Kidney glomerular epithelial cell (primary cell): Measurements from ENCODE around the gene SENP2.
"Not testable (repeated sequence)": the region's sequence is repeated elsewhere in the genome, so short reads cannot be mapped to it uniquely, and the experiment has no call there.

Source experiments
- DNase-seq: peaks from one replicate; lab custom pipeline; 2025; lab: John Stamatoyannopoulos, UW

SENP2 gene

GRCh38 chr3:185585859-185586685 is at the start of gene SENP2:
Gene SENP2, plus strand, starts transcription at chr3:185586295. Its CDS starts 119 bp downstream, at chr3:185586414.
- DNase-seq: peak; percentile 98

- peak; percentile 96 for DNase-seq
These were observed 48.6 kb upstream of the SENP2 start for GRCh38 chr3:185537369-185537970.

GRCh38 chr3:185539934-185540333 is 46.2 kb upstream of the SENP2 start:
- DNase-seq: no peak

- no peak for DNase-seq
These were observed 45.4 kb upstream of the SENP2 start for GRCh38 chr3:185540695-185541094.

GRCh38 chr3:185549122-185549521 is 37.0 kb upstream of the SENP2 start:
- DNase-seq: peak; percentile 93

- DNase-seq: no peak
These were observed 36.4 kb upstream of the SENP2 start for GRCh38 chr3:185549651-185550111.

- no peak for DNase-seq
These were observed 33.7 kb upstream of the SENP2 start, which contains the start of gene LIPH for GRCh38 chr3:185552358-185552877. Gene LIPH, minus strand, starts transcription at chr3:185552588. Its CDS starts 117 bp downstream, at chr3:185552471.

GRCh38 chr3:185555101-185555501 is 31.0 kb upstream of the SENP2 start:
- DNase-seq: no peak

- no peak for DNase-seq
These were observed 30.2 kb upstream of the SENP2 start for GRCh38 chr3:185555860-185556347.

- not testable (repeated sequence) for DNase-seq
These were observed 29.5 kb upstream of the SENP2 start for GRCh38 chr3:185556640-185557039.

GRCh38 chr3:185558395-185558794 is 27.7 kb upstream of the SENP2 start:
- no peak for DNase-seq

- no peak for DNase-seq
These were observed 26.4 kb upstream of the SENP2 start for GRCh38 chr3:185559706-185560090.

- no peak for DNase-seq
These were observed 25.4 kb upstream of the SENP2 start for GRCh38 chr3:185560676-185561075.

- DNase-seq: no peak
These were observed 24.6 kb upstream of the SENP2 start for GRCh38 chr3:185561374-185561943.

- DNase-seq: no peak
These were observed 24.1 kb upstream of the SENP2 start for GRCh38 chr3:185561958-185562357.

- no peak for DNase-seq
These were observed 13.9 kb upstream of the SENP2 start for GRCh38 chr3:185572183-185572582.

GRCh38 chr3:185575108-185575869 is 10.8 kb upstream of the SENP2 start:
- DNase-seq: peak; percentile 50

- DNase-seq: no peak
These were observed 3.9 kb upstream of the SENP2 start for GRCh38 chr3:185582236-185582635.

GRCh38 chr3:185582871-185583270 is 3.2 kb upstream of the SENP2 start:
- DNase-seq: no peak

GRCh38 chr3:185583925-185584324 is 2.2 kb upstream of the SENP2 start:
- no peak for DNase-seq

GRCh38 chr3:185584686-185585085 is 1.4 kb upstream of the SENP2 start:
- DNase-seq: no peak

- no peak for DNase-seq
These were observed 607 bp upstream of the SENP2 start for GRCh38 chr3:185585518-185585858.
